NCI-H226 (cell line): ENCODE results near the gene METAP1D.

ENCODE experiments used
- DNase-seq: peaks from one replicate; pipeline ENCODE4 v3.0.0-alpha.2; 2015

Gene METAP1D

GRCh38 chr2:172082105-172082943, 82.6 kb downstream of the METAP1D start:
- DNase-seq = no peak

GRCh38 chr2:172082944-172083627, 83.3 kb downstream of the METAP1D start:
- DNase-seq = no peak

GRCh38 chr2:172083628-172084394, 84.1 kb downstream of the METAP1D start:
- no peak for DNase-seq

GRCh38 chr2:172084395-172084644, 84.6 kb downstream of the METAP1D start:
- DNase-seq = no peak

GRCh38 chr2:172084645-172085459, 85.1 kb downstream of the METAP1D start:
- DNase-seq = peak; percentile 98

GRCh38 chr2:172085460-172086159, 85.9 kb downstream of the METAP1D start, which contains the start of gene DLX1:
Gene DLX1, plus strand, starts transcription at chr2:172085507. Its CDS starts 171 bp downstream, at chr2:172085678.
- no peak for DNase-seq

GRCh38 chr2:172086241-172087206, 86.8 kb downstream of the METAP1D start:
- DNase-seq = no peak

GRCh38 chr2:172087207-172087779, 87.5 kb downstream of the METAP1D start:
- DNase-seq = no peak

GRCh38 chr2:172087780-172088244, 88.1 kb downstream of the METAP1D start:
- DNase-seq = no peak

GRCh38 chr2:172088245-172089004, 88.7 kb downstream of the METAP1D start:
- no peak for DNase-seq

GRCh38 chr2:172089005-172089504, 89.3 kb downstream of the METAP1D start:
- no peak for DNase-seq

- no peak for DNase-seq
These were observed 89.9 kb downstream of the METAP1D start for GRCh38 chr2:172089633-172090032.

GRCh38 chr2:172090044-172090961, 90.5 kb downstream of the METAP1D start:
- DNase-seq = no peak

- DNase-seq = no peak
These were observed 91.4 kb downstream of the METAP1D start for GRCh38 chr2:172091000-172091641.

- no peak for DNase-seq
These were observed 92.2 kb downstream of the METAP1D start for GRCh38 chr2:172091761-172092566.

GRCh38 chr2:172092716-172093415, 93.1 kb downstream of the METAP1D start:
- no peak for DNase-seq
